ENCODE results near the gene C10orf53.
"Not testable (repeated sequence)": the region's sequence is repeated elsewhere in the genome, so short reads cannot be mapped to it uniquely, and the experiment has no call there.

The C10orf53 gene

DNA sequence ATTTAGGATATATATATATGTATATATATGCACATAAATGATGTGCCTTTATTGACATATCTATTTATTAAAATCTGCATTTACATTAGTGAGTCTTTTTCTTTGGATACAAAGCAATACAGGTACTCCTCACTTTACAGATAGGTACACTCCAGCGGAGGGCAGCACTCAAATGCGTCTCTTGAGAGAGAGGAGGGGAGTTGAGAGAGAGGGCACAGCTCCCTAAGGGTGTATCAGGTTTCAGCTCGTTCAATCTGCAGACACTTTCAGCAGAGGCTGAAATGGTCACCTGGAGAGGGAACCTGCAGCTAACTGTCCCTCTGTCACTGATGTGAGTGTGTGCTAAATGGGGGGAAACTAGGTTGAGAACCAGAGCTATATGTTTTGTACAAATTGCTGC is 21.5 kb downstream of the C10orf53 start:
- Histone ChIP-seq H3K9ac (ENCODE audit: low read length in 5 of 5) (no peak overlapping the region), H3K4me1 (ENCODE audit: control insufficient read depth in 5 of 5, insufficient read depth in 5 of 5, low read length in 5 of 5) (no peaks in the 10 kb centered on the region), H3K36me3 (ENCODE audit: control insufficient read depth in 5 of 5, insufficient read depth in 5 of 5, low read length in 5 of 5) (no peaks in the 10 kb centered on the region), H3K4me3 (ENCODE audit: low read depth in 1 of 5, low read length in 5 of 5) (no peak overlapping the region), H3K9me3 (ENCODE audit: control insufficient read depth in 5 of 5, low read length in 5 of 5) (peaks cover 0 to 3% (median 0%) of the 10 kb centered on the region in 5 donors), H3K27ac (ENCODE audit: low read depth, low read length) (no peak overlapping the region), H3K27me3 (ENCODE audit: control insufficient read depth in 5 of 5, insufficient read depth in 4 of 5, low read length in 5 of 5) (peaks cover 0 to 7% (median 0%) of the 10 kb centered on the region in 5 donors)

DNA sequence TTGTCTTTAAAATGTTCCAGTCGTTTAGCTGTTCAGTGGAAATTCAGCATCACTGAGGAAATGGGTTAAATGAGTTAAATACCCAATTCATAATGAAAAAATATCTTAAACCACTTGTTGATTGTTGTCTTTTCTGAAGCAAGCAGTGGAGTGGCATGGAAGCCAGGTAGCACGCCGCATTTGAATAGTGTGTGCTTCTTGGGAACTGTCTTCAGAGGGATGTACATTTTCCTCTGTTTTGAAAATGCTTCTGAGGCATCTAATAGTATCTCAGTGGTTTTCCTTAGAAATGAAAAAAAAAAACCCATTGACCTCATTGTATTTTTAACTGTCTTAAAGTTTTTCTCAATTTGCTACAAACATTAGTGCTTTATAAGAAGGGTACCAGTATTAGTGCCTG is 28.1 kb downstream of the C10orf53 start:
- Histone ChIP-seq H3K9me3 (ENCODE audit: control insufficient read depth in 5 of 5, low read length in 5 of 5) (peaks cover 0 to 3% (median 0%) of the 10 kb centered on the region in 5 donors), H3K4me3 (ENCODE audit: low read depth in 1 of 5, low read length in 5 of 5) (no peak overlapping the region), H3K27ac (ENCODE audit: low read depth, low read length) (no peak overlapping the region), H3K9ac (ENCODE audit: low read length in 5 of 5) (no peak overlapping the region), H3K36me3 (ENCODE audit: control insufficient read depth in 5 of 5, insufficient read depth in 5 of 5, low read length in 5 of 5) (no peaks in the 10 kb centered on the region), H3K27me3 (ENCODE audit: control insufficient read depth in 5 of 5, insufficient read depth in 4 of 5, low read length in 5 of 5) (peaks cover 0 to 4% (median 2%) of the 10 kb centered on the region in 5 donors), H3K4me1 (ENCODE audit: control insufficient read depth in 5 of 5, insufficient read depth in 5 of 5, low read length in 5 of 5) (no peaks in the 10 kb centered on the region)

DNA sequence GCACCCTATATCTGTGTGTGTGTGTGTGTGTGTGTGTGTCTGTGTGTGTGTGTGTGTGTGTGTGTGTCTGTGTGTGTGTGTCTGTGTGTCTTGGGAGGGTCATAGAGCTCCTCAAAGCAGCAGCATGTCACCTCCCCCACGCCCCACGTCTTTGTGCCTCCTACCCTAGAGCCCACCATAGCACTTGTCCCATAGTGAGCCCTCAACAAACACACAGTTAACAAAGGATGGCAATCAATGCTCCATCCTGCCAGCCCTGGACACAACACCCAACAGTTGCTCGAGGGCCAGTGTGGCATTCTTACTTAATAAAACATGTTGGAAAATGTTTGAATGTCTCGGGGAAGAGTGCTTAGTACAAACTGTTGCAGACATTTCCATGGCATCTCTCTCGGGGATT is 30.5 kb downstream of the C10orf53 start:
- no peaks in the 10 kb centered on the region for H3K36me3 ChIP-seq (ENCODE audit: control insufficient read depth in 5 of 5, insufficient read depth in 5 of 5, low read length in 5 of 5)
- peaks cover 0 to 4% (median 2%) of the 10 kb centered on the region in 5 donors for H3K27me3 ChIP-seq (ENCODE audit: control insufficient read depth in 5 of 5, insufficient read depth in 4 of 5, low read length in 5 of 5)
- no peak overlapping the region for H3K27ac ChIP-seq (ENCODE audit: low read depth, low read length)
- H3K9me3 ChIP-seq (ENCODE audit: control insufficient read depth in 5 of 5, low read length in 5 of 5) = peaks cover 0 to 4% (median 0%) of the 10 kb centered on the region in 5 donors
- no peak overlapping the region for H3K9ac ChIP-seq (ENCODE audit: low read length in 5 of 5)
- no peaks in the 10 kb centered on the region for H3K4me1 ChIP-seq (ENCODE audit: control insufficient read depth in 5 of 5, insufficient read depth in 5 of 5, low read length in 5 of 5)
- no peak overlapping the region for H3K4me3 ChIP-seq (ENCODE audit: low read depth in 1 of 5, low read length in 5 of 5)

DNA sequence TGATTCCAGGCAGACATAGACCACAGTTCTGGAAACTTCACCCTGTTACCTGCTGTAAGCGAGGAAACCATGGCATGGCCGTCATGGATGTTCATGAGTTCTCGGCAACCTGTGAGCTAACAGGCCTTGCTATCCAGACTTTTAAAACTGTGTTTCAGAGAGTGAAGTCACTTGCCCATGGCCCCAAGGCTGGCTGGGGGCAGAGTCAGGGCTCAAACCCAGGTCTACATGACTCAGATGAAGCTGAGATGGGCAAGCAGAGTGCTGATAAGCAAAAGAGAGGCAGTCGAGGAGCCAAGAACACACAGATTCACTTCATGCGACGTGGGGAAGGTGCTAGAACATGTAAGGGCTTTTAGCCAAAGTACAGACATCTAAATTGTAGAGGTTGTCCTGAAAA is 31.5 kb downstream of the C10orf53 start:
- peaks cover 0 to 4% (median 2%) of the 10 kb centered on the region in 5 donors for H3K27me3 ChIP-seq (ENCODE audit: control insufficient read depth in 5 of 5, insufficient read depth in 4 of 5, low read length in 5 of 5)
- no peaks in the 10 kb centered on the region for H3K36me3 ChIP-seq (ENCODE audit: control insufficient read depth in 5 of 5, insufficient read depth in 5 of 5, low read length in 5 of 5)
- no peaks in the 10 kb centered on the region for H3K4me1 ChIP-seq (ENCODE audit: control insufficient read depth in 5 of 5, insufficient read depth in 5 of 5, low read length in 5 of 5)
- H3K9ac ChIP-seq (ENCODE audit: low read length in 5 of 5) = no peak overlapping the region
- H3K27ac ChIP-seq (ENCODE audit: low read depth, low read length) = no peak overlapping the region
- H3K9me3 ChIP-seq (ENCODE audit: control insufficient read depth in 5 of 5, low read length in 5 of 5) = peaks cover 0 to 8% (median 0%) of the 10 kb centered on the region in 5 donors
- H3K4me3 ChIP-seq (ENCODE audit: low read depth in 1 of 5, low read length in 5 of 5) = no peak overlapping the region

DNA sequence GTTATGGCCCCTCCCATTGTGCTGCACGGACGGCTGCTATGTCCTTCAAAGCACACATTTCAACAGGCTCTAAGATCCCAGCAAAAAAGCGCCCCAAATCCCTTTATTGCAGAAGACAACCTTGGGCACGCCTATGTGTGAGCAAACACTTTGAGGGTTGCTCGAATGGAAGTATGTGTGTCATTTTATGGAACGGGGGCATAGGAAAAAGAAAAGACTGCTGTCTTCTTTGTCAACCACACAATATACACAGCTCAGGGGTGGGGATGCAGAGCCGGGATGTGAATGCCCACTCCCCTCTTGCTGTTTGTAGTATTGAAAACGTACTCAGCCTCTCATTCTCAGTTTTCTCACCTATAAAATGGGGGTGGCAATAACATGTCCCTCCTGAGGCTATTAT is 32.0 kb downstream of the C10orf53 start:
- no peaks in the 10 kb centered on the region for H3K4me1 ChIP-seq (ENCODE audit: control insufficient read depth in 5 of 5, insufficient read depth in 5 of 5, low read length in 5 of 5)
- H3K9ac ChIP-seq (ENCODE audit: low read length in 5 of 5) = no peak overlapping the region
- peaks cover 0 to 8% (median 0%) of the 10 kb centered on the region in 5 donors for H3K9me3 ChIP-seq (ENCODE audit: control insufficient read depth in 5 of 5, low read length in 5 of 5)
- H3K4me3 ChIP-seq (ENCODE audit: low read depth in 1 of 5, low read length in 5 of 5) = no peak overlapping the region
- H3K27me3 ChIP-seq (ENCODE audit: control insufficient read depth in 5 of 5, insufficient read depth in 4 of 5, low read length in 5 of 5) = peaks cover 0 to 4% (median 2%) of the 10 kb centered on the region in 5 donors
- no peak overlapping the region for H3K27ac ChIP-seq (ENCODE audit: low read depth, low read length)
- no peaks in the 10 kb centered on the region for H3K36me3 ChIP-seq (ENCODE audit: control insufficient read depth in 5 of 5, insufficient read depth in 5 of 5, low read length in 5 of 5)

DNA sequence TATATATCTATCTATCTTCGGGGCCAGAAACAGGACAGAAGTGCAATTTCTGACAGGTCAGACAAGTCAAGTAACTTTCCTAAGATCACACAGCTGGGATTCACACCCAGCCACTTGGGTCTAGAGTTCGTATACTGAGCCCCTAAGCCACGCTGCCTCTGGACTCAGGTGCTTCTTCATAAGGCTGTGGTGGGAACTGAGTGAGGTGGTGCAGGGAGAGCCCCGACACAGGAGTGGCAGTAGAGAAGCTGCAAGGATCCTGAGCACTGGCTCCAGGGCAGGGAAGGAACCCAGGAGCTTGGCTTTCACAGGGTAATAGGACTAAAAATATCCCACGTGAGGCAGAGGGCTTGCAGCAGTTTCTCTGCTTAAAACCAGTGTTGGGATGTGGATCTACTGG is 33.8 kb downstream of the C10orf53 start:
- peaks cover 0 to 4% (median 2%) of the 10 kb centered on the region in 5 donors for H3K27me3 ChIP-seq (ENCODE audit: control insufficient read depth in 5 of 5, insufficient read depth in 4 of 5, low read length in 5 of 5)
- H3K4me3 ChIP-seq (ENCODE audit: low read depth in 1 of 5, low read length in 5 of 5) = no peak overlapping the region
- H3K4me1 ChIP-seq (ENCODE audit: control insufficient read depth in 5 of 5, insufficient read depth in 5 of 5, low read length in 5 of 5) = no peaks in the 10 kb centered on the region
- no peaks in the 10 kb centered on the region for H3K36me3 ChIP-seq (ENCODE audit: control insufficient read depth in 5 of 5, insufficient read depth in 5 of 5, low read length in 5 of 5)
- H3K9ac ChIP-seq (ENCODE audit: low read length in 5 of 5) = no peak overlapping the region
- H3K27ac ChIP-seq (ENCODE audit: low read depth, low read length) = no peak overlapping the region
- peaks cover 0 to 8% (median 0%) of the 10 kb centered on the region in 5 donors for H3K9me3 ChIP-seq (ENCODE audit: control insufficient read depth in 5 of 5, low read length in 5 of 5)

DNA sequence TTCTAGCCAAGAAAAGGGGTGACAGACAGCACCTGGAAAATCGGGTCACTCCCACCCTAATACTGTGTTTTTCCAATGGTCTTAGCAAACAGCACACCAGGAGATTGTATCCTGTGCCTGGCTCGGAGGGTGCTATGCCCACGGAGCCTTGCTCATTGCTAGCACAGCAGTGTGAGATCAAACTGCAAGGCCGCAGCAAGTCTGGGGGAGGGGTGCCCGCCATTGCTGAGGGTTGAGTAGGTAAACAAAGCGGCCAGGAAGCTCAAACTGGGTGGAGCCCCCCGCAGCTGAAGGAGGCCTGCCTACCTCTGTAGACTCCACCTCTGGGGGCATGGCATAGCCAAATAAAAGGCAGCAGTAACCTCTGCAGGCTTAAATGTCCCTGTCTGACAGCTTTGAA is 35.7 kb downstream of the C10orf53 start:
- H3K27me3 ChIP-seq (ENCODE audit: control insufficient read depth in 5 of 5, insufficient read depth in 4 of 5, low read length in 5 of 5); H3K9me3 ChIP-seq (ENCODE audit: control insufficient read depth in 5 of 5, low read length in 5 of 5); H3K9ac ChIP-seq (ENCODE audit: low read length in 5 of 5); H3K4me1 ChIP-seq (ENCODE audit: control insufficient read depth in 5 of 5, insufficient read depth in 5 of 5, low read length in 5 of 5); H3K27ac ChIP-seq (ENCODE audit: low read depth, low read length); H3K4me3 ChIP-seq (ENCODE audit: low read depth in 1 of 5, low read length in 5 of 5); H3K36me3 ChIP-seq (ENCODE audit: control insufficient read depth in 5 of 5, insufficient read depth in 5 of 5, low read length in 5 of 5): not testable (repeated sequence)

DNA sequence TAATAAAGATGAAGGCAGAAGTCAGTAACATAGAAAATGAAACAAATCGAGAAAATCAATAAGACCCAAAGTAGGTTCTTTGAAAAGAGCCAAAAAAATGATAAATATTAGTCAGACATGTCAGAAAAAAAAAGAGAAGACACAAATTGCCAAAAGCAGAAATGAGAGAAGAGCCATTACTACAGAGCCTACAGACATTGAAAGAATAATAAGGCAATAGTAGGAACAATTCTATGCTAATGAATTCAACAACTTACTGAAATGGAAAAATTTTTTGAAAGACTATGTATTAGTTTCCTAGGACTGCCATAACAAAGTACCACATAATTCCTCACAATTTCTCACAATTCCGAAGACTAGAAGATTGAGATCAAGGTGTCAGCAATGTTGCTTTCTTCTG is 47.1 kb downstream of the C10orf53 start:
- Histone ChIP-seq H3K9ac (ENCODE audit: low read length in 5 of 5) (no peak overlapping the region), H3K9me3 (ENCODE audit: control insufficient read depth in 5 of 5, low read length in 5 of 5) (peaks cover 3 to 15% (median 12%) of the 10 kb centered on the region in 5 donors), H3K4me3 (ENCODE audit: low read depth in 1 of 5, low read length in 5 of 5) (no peak overlapping the region), H3K36me3 (ENCODE audit: control insufficient read depth in 5 of 5, insufficient read depth in 5 of 5, low read length in 5 of 5) (no peaks in the 10 kb centered on the region), H3K27me3 (ENCODE audit: control insufficient read depth in 5 of 5, insufficient read depth in 4 of 5, low read length in 5 of 5) (no peaks in the 10 kb centered on the region), H3K27ac (ENCODE audit: low read depth, low read length) (no peak overlapping the region), H3K4me1 (ENCODE audit: control insufficient read depth in 5 of 5, insufficient read depth in 5 of 5, low read length in 5 of 5) (no peaks in the 10 kb centered on the region)

DNA sequence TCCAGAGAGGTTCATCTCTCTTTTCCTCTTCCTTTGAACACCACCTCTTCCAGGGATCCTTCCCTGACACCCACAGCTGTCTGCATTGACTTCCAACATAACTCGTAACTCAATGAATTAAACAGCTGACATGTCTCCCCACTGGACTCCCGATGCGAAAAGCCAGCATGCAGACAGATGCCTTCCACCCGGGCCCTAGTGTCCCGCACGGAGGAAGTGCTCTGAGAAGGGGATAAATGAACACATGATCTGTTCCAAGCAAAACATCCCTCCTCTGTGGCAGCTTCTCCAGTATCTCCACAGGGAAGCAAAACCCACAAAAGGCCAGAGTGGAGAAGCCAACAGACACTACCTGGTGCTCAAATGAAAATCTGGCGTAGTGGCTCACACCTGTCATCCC is 54.4 kb downstream of the C10orf53 start:
- Histone ChIP-seq H3K36me3 (ENCODE audit: control insufficient read depth in 5 of 5, insufficient read depth in 5 of 5, low read length in 5 of 5) (no peaks in the 10 kb centered on the region), H3K4me1 (ENCODE audit: control insufficient read depth in 5 of 5, insufficient read depth in 5 of 5, low read length in 5 of 5) (no peaks in the 10 kb centered on the region), H3K9me3 (ENCODE audit: control insufficient read depth in 5 of 5, low read length in 5 of 5) (no peaks in the 10 kb centered on the region), H3K9ac (ENCODE audit: low read length in 5 of 5) (no peak overlapping the region), H3K4me3 (ENCODE audit: low read depth in 1 of 5, low read length in 5 of 5) (no peak overlapping the region), H3K27me3 (ENCODE audit: control insufficient read depth in 5 of 5, insufficient read depth in 4 of 5, low read length in 5 of 5) (peaks cover 0 to 3% (median 0%) of the 10 kb centered on the region in 5 donors), H3K27ac (ENCODE audit: low read depth, low read length) (no peak overlapping the region)

DNA sequence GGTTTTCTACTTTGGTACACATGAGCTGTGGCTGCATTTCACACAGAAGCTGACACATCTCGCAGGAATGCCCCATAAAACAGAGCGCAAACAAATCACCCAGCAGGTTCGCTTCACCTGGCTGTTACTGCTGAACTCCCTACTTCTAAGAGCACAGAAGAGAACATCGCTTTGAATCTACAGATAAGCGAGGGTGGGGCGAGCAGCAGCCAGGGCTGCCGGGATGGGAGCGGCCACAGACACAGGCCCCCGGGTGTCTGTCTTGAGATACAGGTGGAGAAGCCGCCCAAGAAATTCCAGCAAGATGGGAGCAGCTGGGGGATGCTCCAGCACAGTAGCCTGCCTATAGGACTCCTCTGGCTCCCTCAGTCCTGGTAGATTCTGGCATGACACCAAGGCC is 55.2 kb downstream of the C10orf53 start:
- Histone ChIP-seq H3K36me3 (ENCODE audit: control insufficient read depth in 5 of 5, insufficient read depth in 5 of 5, low read length in 5 of 5) (no peaks in the 10 kb centered on the region), H3K9me3 (ENCODE audit: control insufficient read depth in 5 of 5, low read length in 5 of 5) (no peaks in the 10 kb centered on the region), H3K4me3 (ENCODE audit: low read depth in 1 of 5, low read length in 5 of 5) (no peak overlapping the region), H3K27me3 (ENCODE audit: control insufficient read depth in 5 of 5, insufficient read depth in 4 of 5, low read length in 5 of 5) (peaks cover 0 to 7% (median 0%) of the 10 kb centered on the region in 5 donors), H3K27ac (ENCODE audit: low read depth, low read length) (no peak overlapping the region), H3K4me1 (ENCODE audit: control insufficient read depth in 5 of 5, insufficient read depth in 5 of 5, low read length in 5 of 5) (no peaks in the 10 kb centered on the region), H3K9ac (ENCODE audit: low read length in 5 of 5) (no peak overlapping the region)

DNA sequence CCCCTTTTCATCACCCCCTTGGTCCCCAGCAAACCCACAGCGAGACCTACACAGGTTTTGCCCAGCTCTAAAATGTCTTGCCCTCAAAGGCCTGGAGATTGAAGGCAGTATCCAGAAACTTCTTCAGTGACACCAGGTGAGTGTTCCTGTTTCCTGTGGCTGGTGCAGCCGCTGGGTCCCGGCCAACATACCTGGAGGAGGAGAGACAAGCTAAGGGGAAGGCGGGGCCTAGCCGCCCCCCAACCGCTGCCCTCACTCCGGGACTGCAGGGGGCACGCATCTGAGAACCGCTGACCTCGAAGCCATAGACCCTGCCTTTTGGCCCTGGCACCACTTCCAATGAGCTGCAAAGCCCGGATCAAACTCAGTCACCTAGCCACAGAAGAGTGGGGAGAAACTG is 55.7 kb downstream of the C10orf53 start:
- H3K9ac ChIP-seq (ENCODE audit: low read length in 5 of 5) = no peak overlapping the region
- no peak overlapping the region for H3K27ac ChIP-seq (ENCODE audit: low read depth, low read length)
- H3K9me3 ChIP-seq (ENCODE audit: control insufficient read depth in 5 of 5, low read length in 5 of 5) = no peaks in the 10 kb centered on the region
- no peak overlapping the region for H3K4me3 ChIP-seq (ENCODE audit: low read depth in 1 of 5, low read length in 5 of 5)
- H3K27me3 ChIP-seq (ENCODE audit: control insufficient read depth in 5 of 5, insufficient read depth in 4 of 5, low read length in 5 of 5) = peaks cover 0 to 7% (median 0%) of the 10 kb centered on the region in 5 donors
- H3K4me1 ChIP-seq (ENCODE audit: control insufficient read depth in 5 of 5, insufficient read depth in 5 of 5, low read length in 5 of 5) = no peaks in the 10 kb centered on the region
- no peaks in the 10 kb centered on the region for H3K36me3 ChIP-seq (ENCODE audit: control insufficient read depth in 5 of 5, insufficient read depth in 5 of 5, low read length in 5 of 5)

Data from subcutaneous abdominal adipose tissue (tissue), 5 donors.